HG02798 (cell line): ENCODE data around the gene WNK3.

ENCODE experiments used
- ATAC-seq: cut with Tn5 transposase; IDR thresholded peaks from one replicate; pipeline ENCODE4 v1.9.1; 2021; ENCODE audit warnings: mild to moderate bottlenecking; ENCODE audit not compliant: unreplicated experiment, poor library complexity

WNK3 gene

DNA sequence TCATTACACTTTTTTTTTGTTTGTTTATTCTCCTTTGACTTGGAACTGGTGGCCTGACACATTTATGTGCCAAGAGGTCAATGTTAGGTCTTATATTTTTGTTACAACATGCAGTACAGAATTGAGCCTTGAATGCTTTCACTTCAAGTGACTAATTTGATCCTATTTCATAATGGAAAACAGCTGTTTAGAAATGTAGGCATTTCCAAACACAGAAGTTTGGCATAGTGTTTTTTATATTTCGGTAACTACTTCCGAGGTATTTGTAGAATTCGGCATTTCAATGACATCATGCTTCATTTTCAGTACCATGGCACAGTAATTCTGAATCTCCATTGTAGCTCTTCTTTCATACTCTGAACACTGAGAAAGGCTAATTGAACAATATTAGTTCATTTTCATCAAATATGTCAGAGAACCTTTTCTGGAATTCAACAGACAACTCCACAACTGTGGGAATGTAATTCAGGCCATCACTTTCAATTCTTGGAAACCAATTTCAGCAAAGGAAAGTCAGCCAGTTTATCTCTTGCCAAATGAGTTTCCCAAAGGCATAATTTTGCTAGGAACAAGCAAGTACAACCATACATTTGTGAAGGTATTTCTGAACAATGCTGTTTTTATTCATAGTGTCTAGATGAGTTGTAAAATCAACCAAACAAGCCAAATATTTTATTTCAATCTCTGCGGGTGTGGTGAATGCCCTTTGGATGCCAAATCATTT, 186.2 kb downstream of the WNK3 start:
- no peak for ATAC-seq

DNA sequence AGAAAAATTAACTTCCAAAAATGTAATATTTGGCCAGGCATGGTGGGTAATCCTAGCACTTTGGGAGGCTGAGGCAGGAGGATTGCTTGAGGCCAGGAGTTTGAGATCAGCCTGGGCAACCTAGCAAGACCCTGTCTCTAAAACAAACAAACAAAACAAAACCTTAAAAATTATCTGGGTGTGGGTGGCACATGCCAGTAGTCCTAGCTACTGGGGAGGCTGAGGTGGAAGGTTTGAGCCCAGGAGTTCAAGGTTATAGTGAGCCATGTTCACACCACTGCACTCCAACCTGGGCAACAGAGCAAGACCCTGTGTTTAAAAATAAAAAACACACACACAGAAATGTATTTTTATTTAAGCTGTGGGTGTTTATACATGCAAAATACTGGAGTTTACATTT, 186.8 kb downstream of the WNK3 start:
- no peak for ATAC-seq

DNA sequence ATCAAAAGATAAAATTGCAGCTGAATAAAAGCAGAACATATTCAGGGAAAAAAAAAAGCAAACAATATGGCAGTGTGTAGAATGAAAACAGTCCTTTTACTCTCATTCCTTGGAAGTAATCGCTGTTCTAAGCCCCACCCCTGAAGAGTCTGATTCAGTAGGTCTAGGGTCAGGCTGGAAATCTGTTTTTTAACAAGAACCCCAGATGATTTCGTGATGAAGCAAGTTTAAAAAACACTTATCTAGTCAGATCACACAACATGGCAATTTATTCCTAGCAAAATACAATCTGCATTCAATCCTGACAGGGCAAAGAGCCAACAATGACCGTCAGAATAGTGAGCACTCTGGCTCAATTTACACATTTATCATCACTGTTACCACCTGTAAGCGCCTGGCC, 190.9 kb downstream of the WNK3 start:
- no peak for ATAC-seq

DNA sequence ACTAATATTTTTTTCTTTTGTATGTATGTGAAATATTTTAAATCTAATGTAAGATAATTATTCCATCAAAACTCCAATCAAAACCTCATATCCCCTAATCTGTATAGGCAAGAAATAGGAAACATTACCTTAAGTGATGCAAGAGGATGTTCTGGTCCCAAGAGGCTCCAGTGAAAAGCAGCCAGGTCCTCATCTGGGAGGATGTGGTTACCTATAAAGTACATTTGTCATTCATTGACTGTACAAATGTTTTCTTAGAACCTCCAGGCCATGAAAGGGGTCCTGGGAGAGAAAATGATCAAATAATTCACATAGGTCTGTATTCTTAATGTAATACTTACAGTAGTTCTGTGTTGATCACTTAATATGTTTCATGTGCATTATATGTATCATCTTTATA, 200.3 kb downstream of the WNK3 start:
- ATAC-seq = no peak
